K562 (cell line): ENCODE results near the gene RNF141. TPM values are rescaled to one million over a fixed set of nuclear protein-coding genes. Genes with fewer than 3 reads are reported as not detected.

ENCODE experiments used
- BCL6 ChIP-seq: fragments of 250-450 bp; sonication (Bioruptor Pico); IDR thresholded peaks from 2 replicates; pipeline ENCODE4 v1.4.0; 2020
- CHCHD3 ChIP-seq: fragments of 250-450 bp; sonication (Bioruptor Pico); IDR thresholded peaks from 2 replicates; pipeline ENCODE4 v2.1.2; 2022; ENCODE audit warnings: mild to moderate bottlenecking
- CSDE1 ChIP-seq, 2 experiments: fragments of 450-650 bp; IDR thresholded peaks; 2 replicates each; pipeline ENCODE4 v1.6.1; 2016; ENCODE audit warnings: mild to moderate bottlenecking in 1 of 2
- ELF1 ChIP-seq: fragments of 200-800 bp; sonication (Bioruptor generic); IDR thresholded peaks from 2 replicates; pipeline ENCODE4 v1.6.1; 2016; ENCODE audit warnings: missing genetic modification characterization, missing compliant biosample characterization
- EP400 ChIP-seq: fragments of 450-650 bp; IDR thresholded peaks from 2 replicates; pipeline ENCODE4 v1.6.1; 2017; ENCODE audit warnings: antibody characterized with exemption, mild to moderate bottlenecking, moderate library complexity
- PHF20 ChIP-seq: fragments of 450-650 bp; IDR thresholded peaks from 2 replicates; pipeline ENCODE4 v1.6.1; 2018; ENCODE audit not compliant: partially characterized antibody
- PHF21A ChIP-seq: fragments of 450-650 bp; IDR thresholded peaks from 2 replicates; pipeline ENCODE4 v1.6.1; 2017; ENCODE audit warnings: low read depth, borderline replicate concordance
- RBM14 ChIP-seq: fragments of 200-400 bp; formaldehyde crosslinking; IDR thresholded peaks from 2 replicates; pipeline ENCODE4 v1.6.1; 2018; ENCODE audit warnings: low read depth, mild to moderate bottlenecking, low read length, moderate library complexity, borderline replicate concordance; ENCODE audit not compliant: insufficient read depth
- SP1 ChIP-seq: sonication (generic); formaldehyde crosslinking; IDR thresholded peaks from 2 replicates; pipeline ENCODE4 v1.8.1; 2022; ENCODE audit warnings: mild to moderate bottlenecking, missing genetic modification reagents
- ZBTB1 ChIP-seq: sonication (generic); formaldehyde crosslinking; IDR thresholded peaks from 2 replicates; pipeline ENCODE4 v1.8.1; 2023; ENCODE audit warnings: missing genetic modification reagents, low read depth, mild to moderate bottlenecking, borderline replicate concordance
- ZKSCAN8 ChIP-seq: fragments of 200-800 bp; sonication (Bioruptor generic); IDR thresholded peaks from 2 replicates; pipeline ENCODE4 v1.6.1; 2016; ENCODE audit warnings: missing genetic modification characterization, missing compliant biosample characterization
- ZNF347 ChIP-seq: fragments of 450-650 bp; formaldehyde crosslinking; IDR thresholded peaks from 2 replicates; pipeline ENCODE4 v1.4.0; 2020; ENCODE audit warnings: low read depth, mild to moderate bottlenecking, moderate library complexity
- ZNF668 ChIP-seq: fragments of 250-450 bp; sonication (Bioruptor Pico); IDR thresholded peaks from 2 replicates; pipeline ENCODE4 v1.8.0; 2022; ENCODE audit warnings: mild to moderate bottlenecking, inconsistent platforms
- polyA plus RNA-seq, 8 experiments: library from polyadenylated mRNA; depleted of rRNA in 4 of 8; stranded (reverse) in 5 of 8; unstranded in 3 of 8; fragments of >200 nt; fragmentation: Nextera tagmentation in 2 of 8; fragmentation: Illumina TruSeq in 1 of 8; extraction: Ambion mirVana in 2 of 8; extraction: Trizol in 1 of 8; gene quantifications; 2 replicates each; pipeline versions ENCODE4 v1.2.1 to v1.2.3, GENCODE V29; 2011 to 2014; ENCODE audit warnings: inconsistent platforms in 1 of 8, missing spikeins in 1 of 8
- total RNA-seq, 7 experiments: library from RNA; depleted of rRNA in 6 of 7; stranded (reverse); fragments of >200 nt in 6 of 7; fragmentation: Illumina TruSeq in 2 of 7; extraction: Trizol in 2 of 7; gene quantifications; 2 replicates each; pipeline versions ENCODE4 v1.2.1 to v1.2.3, GENCODE V29; 2011 to 2021; ENCODE audit warnings: low replicate concordance in 1 of 7
- TF ChIP-seq, protein P1 (sequence below): fragments of 450-650 bp; IDR thresholded peaks from 2 replicates; pipeline ENCODE4 v1.7.0; 2016; ENCODE audit warnings: borderline replicate concordance
- TF ChIP-seq, protein P2 (sequence below): fragments of 450-650 bp; IDR thresholded peaks from 2 replicates; pipeline ENCODE4 v1.6.1; 2016; ENCODE audit warnings: antibody characterized with exemption
- TF ChIP-seq, protein P3 (sequence below): sonication (generic); formaldehyde crosslinking; IDR thresholded peaks from 2 replicates; pipeline ENCODE4 v1.8.0; 2022; ENCODE audit warnings: mild to moderate bottlenecking, low read depth, missing genetic modification reagents
- TF ChIP-seq, protein P4 (sequence below): fragments of 250-450 bp; sonication (Bioruptor Pico); IDR thresholded peaks from 2 replicates; pipeline ENCODE4 v1.8.0; 2022; ENCODE audit warnings: inconsistent platforms
- TF ChIP-seq, protein P5 (sequence below): fragments of 250-450 bp; sonication (Bioruptor Pico); IDR thresholded peaks from 2 replicates; pipeline ENCODE4 v1.8.0; 2022; ENCODE audit warnings: inconsistent platforms, mild to moderate bottlenecking, moderate library complexity, borderline replicate concordance
- TF ChIP-seq, protein P6 (sequence below): fragments of 450-650 bp; IDR thresholded peaks from 2 replicates; pipeline ENCODE4 v1.6.1; 2016; ENCODE audit warnings: borderline replicate concordance

The RNF141 gene
- total and polyA plus RNA-seq, 9 of the 15 experiments (the other 6 are each of a cell fraction or from before 2014, with no cell fraction given) = 9.7 to 51.9 (median 18.9) TPM

DNA sequence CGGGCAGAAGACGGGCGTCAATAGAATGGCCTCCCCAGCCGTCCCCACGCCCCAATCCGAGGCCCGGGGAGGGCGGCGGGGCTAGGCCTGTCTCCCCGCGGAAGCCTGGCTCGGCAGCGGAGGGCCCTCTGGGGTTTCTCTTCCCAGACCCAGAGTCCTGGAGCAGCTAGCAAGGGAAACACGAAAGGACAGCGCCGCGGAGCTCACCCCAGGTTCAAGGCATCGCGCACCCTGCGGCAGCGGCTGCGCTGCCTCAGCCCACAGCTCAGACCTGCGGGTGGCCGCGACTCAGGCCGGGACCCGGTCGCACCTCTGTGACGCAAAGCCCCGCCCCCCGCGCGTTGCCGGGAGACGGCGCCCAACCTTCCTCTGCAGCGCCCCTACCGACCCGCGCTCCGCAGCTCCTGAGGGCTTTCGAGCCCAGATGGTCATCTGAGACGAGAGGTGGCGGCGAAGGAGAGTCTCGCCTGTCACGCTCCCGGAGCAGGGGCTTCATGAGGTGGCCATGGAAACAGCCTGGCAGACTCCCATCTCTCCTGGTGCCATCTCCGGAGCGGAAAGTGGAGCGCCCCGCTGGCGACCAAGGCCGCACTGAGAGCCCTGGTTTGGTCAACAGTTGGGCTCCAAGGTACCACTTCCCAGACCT is at the start of gene RNF141 (continued):
- TF ChIP-seq, protein P1, sequence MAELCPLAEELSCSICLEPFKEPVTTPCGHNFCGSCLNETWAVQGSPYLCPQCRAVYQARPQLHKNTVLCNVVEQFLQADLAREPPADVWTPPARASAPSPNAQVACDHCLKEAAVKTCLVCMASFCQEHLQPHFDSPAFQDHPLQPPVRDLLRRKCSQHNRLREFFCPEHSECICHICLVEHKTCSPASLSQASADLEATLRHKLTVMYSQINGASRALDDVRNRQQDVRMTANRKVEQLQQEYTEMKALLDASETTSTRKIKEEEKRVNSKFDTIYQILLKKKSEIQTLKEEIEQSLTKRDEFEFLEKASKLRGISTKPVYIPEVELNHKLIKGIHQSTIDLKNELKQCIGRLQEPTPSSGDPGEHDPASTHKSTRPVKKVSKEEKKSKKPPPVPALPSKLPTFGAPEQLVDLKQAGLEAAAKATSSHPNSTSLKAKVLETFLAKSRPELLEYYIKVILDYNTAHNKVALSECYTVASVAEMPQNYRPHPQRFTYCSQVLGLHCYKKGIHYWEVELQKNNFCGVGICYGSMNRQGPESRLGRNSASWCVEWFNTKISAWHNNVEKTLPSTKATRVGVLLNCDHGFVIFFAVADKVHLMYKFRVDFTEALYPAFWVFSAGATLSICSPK = no peak
- TF ChIP-seq SP1 (CRISPR knock-in tag) = peak; percentile 99
- TF ChIP-seq, protein P2, sequence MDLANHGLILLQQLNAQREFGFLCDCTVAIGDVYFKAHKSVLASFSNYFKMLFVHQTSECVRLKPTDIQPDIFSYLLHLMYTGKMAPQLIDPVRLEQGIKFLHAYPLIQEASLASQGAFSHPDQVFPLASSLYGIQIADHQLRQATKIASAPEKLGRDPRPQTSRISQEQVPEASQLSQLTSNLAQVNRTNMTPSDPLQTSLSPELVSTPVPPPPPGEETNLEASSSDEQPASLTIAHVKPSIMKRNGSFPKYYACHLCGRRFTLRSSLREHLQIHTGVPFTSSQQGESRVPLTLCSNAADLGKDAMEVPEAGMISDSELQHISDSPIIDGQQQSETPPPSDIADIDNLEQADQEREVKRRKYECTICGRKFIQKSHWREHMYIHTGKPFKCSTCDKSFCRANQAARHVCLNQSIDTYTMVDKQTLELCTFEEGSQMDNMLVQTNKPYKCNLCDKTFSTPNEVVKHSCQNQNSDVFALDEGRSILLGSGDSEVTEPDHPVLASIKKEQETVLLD = no peak
- peak; percentile 93 for TF ChIP-seq PHF20
- peak in 1 of 2 experiments; percentile 94; a peak in 2 of 4 replicates for TF ChIP-seq CSDE1 (IDR thresholded peaks at IDR 0.05)
- no peak for TF ChIP-seq ZNF347
- TF ChIP-seq, protein P3, sequence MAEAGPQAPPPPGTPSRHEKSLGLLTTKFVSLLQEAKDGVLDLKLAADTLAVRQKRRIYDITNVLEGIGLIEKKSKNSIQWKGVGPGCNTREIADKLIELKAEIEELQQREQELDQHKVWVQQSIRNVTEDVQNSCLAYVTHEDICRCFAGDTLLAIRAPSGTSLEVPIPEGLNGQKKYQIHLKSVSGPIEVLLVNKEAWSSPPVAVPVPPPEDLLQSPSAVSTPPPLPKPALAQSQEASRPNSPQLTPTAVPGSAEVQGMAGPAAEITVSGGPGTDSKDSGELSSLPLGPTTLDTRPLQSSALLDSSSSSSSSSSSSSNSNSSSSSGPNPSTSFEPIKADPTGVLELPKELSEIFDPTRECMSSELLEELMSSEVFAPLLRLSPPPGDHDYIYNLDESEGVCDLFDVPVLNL = no peak
- peak; percentile 78 for TF ChIP-seq EP400
- TF ChIP-seq CHCHD3 (CRISPR knock-in tag) = no peak
- TF ChIP-seq BCL6 = no peak
- TF ChIP-seq ZKSCAN8 = no peak
- TF ChIP-seq RBM14 = no peak
- TF ChIP-seq, protein P4, sequence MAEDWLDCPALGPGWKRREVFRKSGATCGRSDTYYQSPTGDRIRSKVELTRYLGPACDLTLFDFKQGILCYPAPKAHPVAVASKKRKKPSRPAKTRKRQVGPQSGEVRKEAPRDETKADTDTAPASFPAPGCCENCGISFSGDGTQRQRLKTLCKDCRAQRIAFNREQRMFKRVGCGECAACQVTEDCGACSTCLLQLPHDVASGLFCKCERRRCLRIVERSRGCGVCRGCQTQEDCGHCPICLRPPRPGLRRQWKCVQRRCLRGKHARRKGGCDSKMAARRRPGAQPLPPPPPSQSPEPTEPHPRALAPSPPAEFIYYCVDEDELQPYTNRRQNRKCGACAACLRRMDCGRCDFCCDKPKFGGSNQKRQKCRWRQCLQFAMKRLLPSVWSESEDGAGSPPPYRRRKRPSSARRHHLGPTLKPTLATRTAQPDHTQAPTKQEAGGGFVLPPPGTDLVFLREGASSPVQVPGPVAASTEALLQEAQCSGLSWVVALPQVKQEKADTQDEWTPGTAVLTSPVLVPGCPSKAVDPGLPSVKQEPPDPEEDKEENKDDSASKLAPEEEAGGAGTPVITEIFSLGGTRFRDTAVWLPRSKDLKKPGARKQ (CRISPR knock-in tag) = no peak
- TF ChIP-seq ZBTB1 (CRISPR knock-in tag) = peak; percentile 72; the same call in 1 of the 2 replicates
- TF ChIP-seq, protein P5, sequence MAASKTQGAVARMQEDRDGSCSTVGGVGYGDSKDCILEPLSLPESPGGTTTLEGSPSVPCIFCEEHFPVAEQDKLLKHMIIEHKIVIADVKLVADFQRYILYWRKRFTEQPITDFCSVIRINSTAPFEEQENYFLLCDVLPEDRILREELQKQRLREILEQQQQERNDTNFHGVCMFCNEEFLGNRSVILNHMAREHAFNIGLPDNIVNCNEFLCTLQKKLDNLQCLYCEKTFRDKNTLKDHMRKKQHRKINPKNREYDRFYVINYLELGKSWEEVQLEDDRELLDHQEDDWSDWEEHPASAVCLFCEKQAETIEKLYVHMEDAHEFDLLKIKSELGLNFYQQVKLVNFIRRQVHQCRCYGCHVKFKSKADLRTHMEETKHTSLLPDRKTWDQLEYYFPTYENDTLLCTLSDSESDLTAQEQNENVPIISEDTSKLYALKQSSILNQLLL (CRISPR knock-in tag) = no peak
- no peak for TF ChIP-seq PHF21A
- no peak for TF ChIP-seq ZNF668 (CRISPR knock-in tag)
- TF ChIP-seq ELF1 = no peak
- TF ChIP-seq, protein P6, sequence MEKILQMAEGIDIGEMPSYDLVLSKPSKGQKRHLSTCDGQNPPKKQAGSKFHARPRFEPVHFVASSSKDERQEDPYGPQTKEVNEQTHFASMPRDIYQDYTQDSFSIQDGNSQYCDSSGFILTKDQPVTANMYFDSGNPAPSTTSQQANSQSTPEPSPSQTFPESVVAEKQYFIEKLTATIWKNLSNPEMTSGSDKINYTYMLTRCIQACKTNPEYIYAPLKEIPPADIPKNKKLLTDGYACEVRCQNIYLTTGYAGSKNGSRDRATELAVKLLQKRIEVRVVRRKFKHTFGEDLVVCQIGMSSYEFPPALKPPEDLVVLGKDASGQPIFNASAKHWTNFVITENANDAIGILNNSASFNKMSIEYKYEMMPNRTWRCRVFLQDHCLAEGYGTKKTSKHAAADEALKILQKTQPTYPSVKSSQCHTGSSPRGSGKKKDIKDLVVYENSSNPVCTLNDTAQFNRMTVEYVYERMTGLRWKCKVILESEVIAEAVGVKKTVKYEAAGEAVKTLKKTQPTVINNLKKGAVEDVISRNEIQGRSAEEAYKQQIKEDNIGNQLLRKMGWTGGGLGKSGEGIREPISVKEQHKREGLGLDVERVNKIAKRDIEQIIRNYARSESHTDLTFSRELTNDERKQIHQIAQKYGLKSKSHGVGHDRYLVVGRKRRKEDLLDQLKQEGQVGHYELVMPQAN = peak; percentile 80; the same call in 1 of the 2 replicates
